Measurements from ENCODE around the gene MPHOSPH8. TPM values are rescaled to one million over a fixed set of nuclear protein-coding genes. Genes with fewer than 3 reads are reported as not detected.

MPHOSPH8 gene
- total and polyA plus RNA-seq, 2 of the 4 experiments (the other 2 are of a cell fraction) = 11.7 to 16.4 TPM

- no peak overlapping the region for H2BK20ac ChIP-seq (ENCODE audit: low read depth, low read length)
- no peak overlapping the region for H3K56ac ChIP-seq (ENCODE audit: extremely low read depth, insufficient read depth, low read length)
- H2BK15ac ChIP-seq (ENCODE audit: low read depth, low read length) = no peak overlapping the region
- no peak overlapping the region for H4K5ac ChIP-seq (ENCODE audit: low read depth, low read length)
- no TSS peak for BruUV-seq (replicated peaks)
- H4K91ac ChIP-seq (ENCODE audit: insufficient read depth, low read depth, low read length) = no peak overlapping the region
- H2BK5ac ChIP-seq (ENCODE audit: low read depth, low read length, poor library complexity, severe bottlenecking) = no peak overlapping the region
- ATAC-seq (ENCODE audit: low read depth) = peak; percentile 95
- intact Hi-C loops (cut with micrococcal nuclease) = no loop called here
- no peak overlapping the region for H3K4ac ChIP-seq (ENCODE audit: low read depth, low read length)
- no peak overlapping the region for H3K14ac ChIP-seq (replicated peaks; ENCODE audit: low read depth, low read length)
- no peaks in the 10 kb centered on the region for H3K4me1 ChIP-seq (ENCODE audit: control insufficient read depth, insufficient read depth, low read length)
- no peaks in the 10 kb centered on the region for H3K9me3 ChIP-seq (ENCODE audit: control insufficient read depth, insufficient read depth, low read length)
- in situ Hi-C loops (cut with MboI; ENCODE audit: low sequenced_read_pairs) = no loop called here
- no peak overlapping the region for H3K4me2 ChIP-seq (ENCODE audit: low read depth, low read length)
- H4K20me1 ChIP-seq (ENCODE audit: insufficient read depth, low read length) = no peaks in the 10 kb centered on the region
- peak; percentile 30; the same call in 1 of the 2 replicates for TF ChIP-seq SMC3 (IDR thresholded peaks at IDR 0.05; ENCODE audit: low read depth, low read length)
- TF ChIP-seq FOS (IDR thresholded peaks at IDR 0.05; ENCODE audit: low read depth, low read length) = no peak
- peak; percentile 51 for TF ChIP-seq CTCF (conservative IDR thresholded peaks at IDR 0.05; ENCODE audit: low read depth, low read length)
- peak; percentile 62 for TF ChIP-seq RAD21 (IDR thresholded peaks at IDR 0.05; ENCODE audit: low read length)
- no peak for TF ChIP-seq CHD1 (IDR thresholded peaks at IDR 0.05; ENCODE audit: low read depth, low read length)
- no peak overlapping the region for H4K8ac ChIP-seq (ENCODE audit: low read depth in 2 of 2, low read length in 2 of 2)
- H3K9ac ChIP-seq (ENCODE audit: low read depth, low read length) = no peak overlapping the region
- no peak overlapping the region for H3K18ac ChIP-seq (ENCODE audit: low read depth, low read length)
- no peak overlapping the region for H2AK5ac ChIP-seq (ENCODE audit: low read depth, low read length)
- CTCF ChIA-PET = interaction anchor here (0.9 to 1.5 kb wide), 2 partner anchors 8 to 31 kb away, joined by 3 to 6 read pairs; no protein-coding TSS in a partner anchor
- dilution Hi-C loops (cut with HindIII; ENCODE audit: low sequenced_read_pairs, unreplicated experiment) = no loop called here
- no peak overlapping the region for H3K4me3 ChIP-seq (ENCODE audit: insufficient read depth, low read depth, low read length)
- H3K79me1 ChIP-seq (ENCODE audit: low read depth in 1 of 2, low read length in 2 of 2) = no peaks in the 10 kb centered on the region
- H2BK120ac ChIP-seq (ENCODE audit: low read depth, low read length) = no peak overlapping the region
- H3K23ac ChIP-seq (ENCODE audit: low read depth, low read length) = no peak overlapping the region
- H3K36me3 ChIP-seq (ENCODE audit: control insufficient read depth, insufficient read depth, low read length) = no peaks in the 10 kb centered on the region
- POLR2A ChIA-PET (ENCODE audit: unreplicated experiment) = no interaction called here
- H3K27ac ChIP-seq (ENCODE audit: insufficient read depth, low read length) = no peak overlapping the region
- H3K9me1 ChIP-seq (ENCODE audit: insufficient read depth, low read length) = no peaks in the 10 kb centered on the region
- H3K27me3 ChIP-seq (ENCODE audit: control insufficient read depth, insufficient read depth, low read length) = peaks cover 2% of the 10 kb centered on the region; the same call in 1 of the 2 replicates
- H2AFZ ChIP-seq (replicated peaks; ENCODE audit: low read length, poor library complexity) = peak overlapping the region; percentile 53
- H2AK9ac ChIP-seq (replicated peaks; ENCODE audit: low read depth, low read length, poor library complexity) = no peak overlapping the region
- peak; percentile 52 for DNase-seq
- WGBS, 2 experiments (ENCODE audit: extremely low coverage in 2 of 2, insufficient read length in 1 of 2) = 63% methylated on average over 7 of the region's 9 CpGs; no CpG with 5 or more reads in 1 of the 2 experiments
Observed at GRCh38 chr13:19587635-19588300, 45.7 kb upstream of the MPHOSPH8 start.
